ENCODE results near the gene DTX3. TPM values are rescaled to one million over a fixed set of nuclear protein-coding genes. Genes with fewer than 3 reads are reported as not detected.

Gene DTX3
- total and polyA plus RNA-seq, 4 donors = 1.1 to 3.2 (median 1.4) TPM

GRCh38 chr12:57619434-57620244 lies 15.0 kb downstream of the DTX3 start:
- Histone ChIP-seq H3K36me3 (ENCODE audit: control insufficient read depth in 4 of 4, insufficient read depth in 3 of 4, low read depth in 1 of 4, low read length in 3 of 4) (no peaks in the 10 kb centered on the region), H3K4me3 (ENCODE audit: low read depth in 1 of 3, low read length in 3 of 3) (no peak overlapping the region), H3K27ac (ENCODE audit: low read depth in 1 of 2, low read length in 2 of 2) (no peak overlapping the region), H3K4me1 (ENCODE audit: control insufficient read depth in 4 of 4, insufficient read depth in 4 of 4, low read length in 3 of 4) (peaks cover 4 to 18% (median 12%) of the 10 kb centered on the region in 4 donors), H3K9me3 (ENCODE audit: control insufficient read depth in 4 of 4, low read length in 3 of 4) (no peaks in the 10 kb centered on the region), H3K9ac (ENCODE audit: low read depth in 1 of 2, low read length in 2 of 2) (no peak overlapping the region), H3K27me3 (ENCODE audit: control insufficient read depth in 4 of 4, insufficient read depth in 4 of 4, low read length in 3 of 4) (peaks cover 0 to 18% (median 6%) of the 10 kb centered on the region in 4 donors)
- DNase-seq (ENCODE audit: low spot score) = no peak
- TF ChIP-seq FOXA1 (IDR thresholded peaks at IDR 0.05) (no peak), ZBTB33 (IDR thresholded peaks at IDR 0.05) (no peak), FOXA2 (IDR thresholded peaks at IDR 0.05) (no peak), EGR1 (IDR thresholded peaks at IDR 0.05; ENCODE audit: low read depth in 2 of 2) (no peak), TAF1 (conservative IDR thresholded peaks at IDR 0.05) (no peak)
- 14% methylated on average over 46 of the region's 46 CpGs for WGBS

- TF ChIP-seq HNF4G (IDR thresholded peaks at IDR 0.05) (no peak), TAF1 (conservative IDR thresholded peaks at IDR 0.05) (no peak), GABPA (IDR thresholded peaks at IDR 0.05 in 1 of 2, conservative IDR thresholded peaks at IDR 0.05 in 1 of 2) (no peak), FOXA2 (IDR thresholded peaks at IDR 0.05) (no peak), ZBTB33 (IDR thresholded peaks at IDR 0.05) (no peak), NR2F2 (IDR thresholded peaks at IDR 0.05) (no peak), HNF4A (conservative IDR thresholded peaks at IDR 0.05) (no peak), CTCF (IDR thresholded peaks at IDR 0.05; ENCODE audit: low read depth, low read length, missing input control) (no peak), MAX (IDR thresholded peaks at IDR 0.05) (no peak), FOXA1 (IDR thresholded peaks at IDR 0.05) (no peak), RAD21 (IDR thresholded peaks at IDR 0.05) (no peak), SP1 (IDR thresholded peaks at IDR 0.05) (no peak), ATF3 (IDR thresholded peaks at IDR 0.05) (no peak), YY1 (IDR thresholded peaks at IDR 0.05) (no peak), EGR1 (IDR thresholded peaks at IDR 0.05; ENCODE audit: low read depth in 2 of 2) (no peak), JUND (IDR thresholded peaks at IDR 0.05) (no peak), RXRA (IDR thresholded peaks at IDR 0.05) (no peak), REST (IDR thresholded peaks at IDR 0.05) (no peak)
Measured at GRCh38 chr12:57620245-57620935, 15.8 kb downstream of the DTX3 start.

More at GRCh38 chr12:57620245-57620935, 15.8 kb downstream of the DTX3 start:
- no peak overlapping the region for H3K27ac ChIP-seq (ENCODE audit: low read depth in 1 of 2, low read length in 2 of 2)
- 16% methylated on average over 13 of the region's 13 CpGs for WGBS
- DNase-seq (ENCODE audit: low spot score) = no peak
- H3K9me3 ChIP-seq (ENCODE audit: control insufficient read depth in 4 of 4, low read length in 3 of 4) = no peaks in the 10 kb centered on the region
- peaks cover 4 to 18% (median 12%) of the 10 kb centered on the region in 4 donors for H3K4me1 ChIP-seq (ENCODE audit: control insufficient read depth in 4 of 4, insufficient read depth in 4 of 4, low read length in 3 of 4)
- peaks cover 0 to 23% (median 6%) of the 10 kb centered on the region in 4 donors for H3K27me3 ChIP-seq (ENCODE audit: control insufficient read depth in 4 of 4, insufficient read depth in 4 of 4, low read length in 3 of 4)
- no peak overlapping the region for H3K4me3 ChIP-seq (ENCODE audit: low read depth in 1 of 3, low read length in 3 of 3)
- no peak overlapping the region for H3K9ac ChIP-seq (ENCODE audit: low read depth in 1 of 2, low read length in 2 of 2)
- H3K36me3 ChIP-seq (ENCODE audit: control insufficient read depth in 4 of 4, insufficient read depth in 3 of 4, low read depth in 1 of 4, low read length in 3 of 4) = no peaks in the 10 kb centered on the region
